ENCODE data around the gene NUPR1. TPM values are rescaled to one million over a fixed set of nuclear protein-coding genes. Genes with fewer than 3 reads are reported as not detected.

NUPR1 gene
- total and polyA plus RNA-seq, 2 of the 13 experiments (the other 11 are each of a cell fraction or from before 2014, with no cell fraction given) = 18.0 to 25.6 TPM

GRCh38 chr16:28511031-28511430 lies 27.7 kb downstream of the NUPR1 start:
- in situ Hi-C loops (cut with HindIII; ENCODE audit: extremely low pct_ligation_motif_present, low pct_unique_long_range_greater_than_20kb) = no loop called here
- DNase-seq (ENCODE audit: low spot score) (no peak), ATAC-seq (no peak), FAIRE-seq (no peak)
- H3K4me1 ChIP-seq (ENCODE audit: insufficient read depth, low read length) = peaks cover 70% of the 10 kb centered on the region
- TF ChIP-seq ZNF607 (CRISPR knock-in tag; IDR thresholded peaks at IDR 0.05; ENCODE audit: borderline replicate concordance) (0 out of 2 replicates have a peak, but pooled peaks have one; percentile 53), TAF15 (IDR thresholded peaks at IDR 0.05; ENCODE audit: low read depth, low read length, poor library complexity, severe bottlenecking) (no peak)
- H3K79me2 ChIP-seq (ENCODE audit: insufficient read depth, low read length) = no peaks in the 10 kb centered on the region
- H4K20me1 ChIP-seq (ENCODE audit: insufficient read depth, low read length) = no peaks in the 10 kb centered on the region
- intact Hi-C loops (cut with micrococcal nuclease; ENCODE audit: unreplicated experiment) = no loop called here
- no peaks in the 10 kb centered on the region for H3K36me3 ChIP-seq (replicated peaks in 1 of 2; ENCODE audit: control insufficient read depth in 1 of 2, insufficient read depth in 2 of 2, low read length in 2 of 2)
- no peak overlapping the region for H3K4me3 ChIP-seq (replicated peaks in 1 of 3; ENCODE audit: insufficient read depth in 1 of 3, low read depth in 2 of 3, low read length in 3 of 3)
- peaks cover 0 to 7% of the 10 kb centered on the region in 2 experiments; a peak in 3 of 5 replicates for H3K27me3 ChIP-seq (ENCODE audit: control insufficient read depth in 1 of 2, insufficient read depth in 2 of 2, low read length in 2 of 2)
- CTCF ChIA-PET (ENCODE audit: low intra/inter-chr PET ratio, low total read pairs) = no interaction called here
- H3K27ac ChIP-seq (ENCODE audit: extremely low read length, insufficient read depth, low read length) = no peak overlapping the region
- POLR2A ChIA-PET = no interaction called here
- H3K4me2 ChIP-seq (ENCODE audit: low read depth, low read length) = peak overlapping the region; percentile 2; the same call in 1 of the 2 replicates
- WGBS (ENCODE audit: low lambda C conversion rate) = 92% methylated on average over 3 of the region's 3 CpGs
- no peak overlapping the region for H3K9ac ChIP-seq (ENCODE audit: insufficient read depth, low read depth, low read length)
- no TSS peak for BruUV-seq (replicated peaks)
- H3K9me3 ChIP-seq (ENCODE audit: low read length) = no peaks in the 10 kb centered on the region
- H2AFZ ChIP-seq (ENCODE audit: low read length) = no peak overlapping the region

DNA sequence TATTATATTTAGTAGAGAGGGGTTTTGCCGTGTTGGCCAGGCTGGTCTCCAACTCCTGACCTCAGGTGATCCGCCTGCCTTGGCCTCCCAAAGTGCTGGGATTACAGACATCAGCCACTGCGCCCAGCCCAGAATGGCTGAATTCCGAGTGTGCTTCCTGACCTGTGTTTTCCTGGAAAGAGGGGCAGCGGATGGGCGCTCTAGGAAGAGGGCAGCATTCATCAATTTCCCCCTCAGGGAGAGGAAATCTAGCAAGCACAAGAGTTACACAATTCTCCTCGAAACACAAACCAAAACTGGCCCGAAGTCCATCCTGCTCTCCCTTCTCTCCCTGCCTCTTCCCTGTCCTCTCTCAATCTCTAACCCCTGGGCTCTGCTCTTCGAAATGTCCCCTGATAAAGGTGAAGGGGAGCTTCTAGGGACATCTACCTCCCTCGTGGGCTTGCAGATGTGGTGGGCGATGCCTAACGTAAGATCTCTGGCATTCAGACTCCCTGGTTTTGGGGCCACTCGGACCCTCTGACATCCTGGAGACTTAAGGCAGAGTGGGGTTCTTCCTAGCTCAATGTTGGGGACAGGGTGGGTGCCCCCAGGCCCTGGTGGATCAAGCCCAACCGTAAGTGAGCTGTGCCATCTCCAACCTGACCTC lies 33.2 kb downstream of the NUPR1 start:
- Histone ChIP-seq H3K9ac (ENCODE audit: insufficient read depth, low read depth, low read length) (peak overlapping the region; percentile 38), H2AFZ (ENCODE audit: low read length) (no peak overlapping the region), H3K79me2 (ENCODE audit: insufficient read depth, low read length) (no peaks in the 10 kb centered on the region), H3K4me3 (replicated peaks in 1 of 3; ENCODE audit: insufficient read depth in 1 of 3, low read depth in 2 of 3, low read length in 3 of 3) (peak overlapping the region in 2 of 3 experiments; percentile 11 to 34; a peak in 3 of 6 replicates), H3K27ac (ENCODE audit: extremely low read length, insufficient read depth, low read length) (no peak overlapping the region), H3K27me3 (ENCODE audit: control insufficient read depth in 1 of 2, insufficient read depth in 2 of 2, low read length in 2 of 2) (peaks cover 0 to 12% of the 10 kb centered on the region in 2 experiments; a peak in 3 of 5 replicates), H4K20me1 (ENCODE audit: insufficient read depth, low read length) (no peaks in the 10 kb centered on the region), H3K4me1 (ENCODE audit: insufficient read depth, low read length) (peaks cover 55% of the 10 kb centered on the region), H3K9me3 (ENCODE audit: low read length) (no peaks in the 10 kb centered on the region), H3K4me2 (ENCODE audit: low read depth, low read length) (peak overlapping the region; percentile 65), H3K36me3 (replicated peaks in 1 of 2; ENCODE audit: control insufficient read depth in 1 of 2, insufficient read depth in 2 of 2, low read length in 2 of 2) (no peaks in the 10 kb centered on the region)
- BruUV-seq (replicated peaks) = no TSS peak
- in situ Hi-C loops (cut with HindIII; ENCODE audit: extremely low pct_ligation_motif_present, low pct_unique_long_range_greater_than_20kb) (no loop called here), intact Hi-C loops (cut with micrococcal nuclease; ENCODE audit: unreplicated experiment) (no loop called here)
- 4% methylated on average over 14 of the region's 14 CpGs for WGBS (ENCODE audit: low lambda C conversion rate)
- POLR2A ChIA-PET = interaction anchor here (0.6 to 1.5 kb wide), 3 partner anchors 13 to 33 kb away, joined by 3 to 5 read pairs (median 3); partner anchors contain the start of gene NUPR1
- FAIRE-seq (peak; percentile 84), ATAC-seq (peak; percentile 64), DNase-seq (ENCODE audit: low spot score) (peak; percentile 81)
- CTCF ChIA-PET (ENCODE audit: low intra/inter-chr PET ratio, low total read pairs) = no interaction called here
- no peak for TF ChIP-seq CAMTA2 (CRISPR knock-in tag; IDR thresholded peaks at IDR 0.05; ENCODE audit: borderline replicate concordance)
- TF ChIP-seq ZNF180 (CRISPR knock-in tag; IDR thresholded peaks at IDR 0.05; ENCODE audit: borderline replicate concordance, low read depth) = no peak
- peak; percentile 76; the same call in 1 of the 2 replicates for TF ChIP-seq HDAC2 (CRISPR knock-in tag; IDR thresholded peaks at IDR 0.05)
- TF ChIP-seq, protein P1, sequence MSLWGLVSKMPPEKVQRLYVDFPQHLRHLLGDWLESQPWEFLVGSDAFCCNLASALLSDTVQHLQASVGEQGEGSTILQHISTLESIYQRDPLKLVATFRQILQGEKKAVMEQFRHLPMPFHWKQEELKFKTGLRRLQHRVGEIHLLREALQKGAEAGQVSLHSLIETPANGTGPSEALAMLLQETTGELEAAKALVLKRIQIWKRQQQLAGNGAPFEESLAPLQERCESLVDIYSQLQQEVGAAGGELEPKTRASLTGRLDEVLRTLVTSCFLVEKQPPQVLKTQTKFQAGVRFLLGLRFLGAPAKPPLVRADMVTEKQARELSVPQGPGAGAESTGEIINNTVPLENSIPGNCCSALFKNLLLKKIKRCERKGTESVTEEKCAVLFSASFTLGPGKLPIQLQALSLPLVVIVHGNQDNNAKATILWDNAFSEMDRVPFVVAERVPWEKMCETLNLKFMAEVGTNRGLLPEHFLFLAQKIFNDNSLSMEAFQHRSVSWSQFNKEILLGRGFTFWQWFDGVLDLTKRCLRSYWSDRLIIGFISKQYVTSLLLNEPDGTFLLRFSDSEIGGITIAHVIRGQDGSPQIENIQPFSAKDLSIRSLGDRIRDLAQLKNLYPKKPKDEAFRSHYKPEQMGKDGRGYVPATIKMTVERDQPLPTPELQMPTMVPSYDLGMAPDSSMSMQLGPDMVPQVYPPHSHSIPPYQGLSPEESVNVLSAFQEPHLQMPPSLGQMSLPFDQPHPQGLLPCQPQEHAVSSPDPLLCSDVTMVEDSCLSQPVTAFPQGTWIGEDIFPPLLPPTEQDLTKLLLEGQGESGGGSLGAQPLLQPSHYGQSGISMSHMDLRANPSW (CRISPR knock-in tag; IDR thresholded peaks at IDR 0.05; ENCODE audit: borderline replicate concordance) = 0 out of 2 replicates have a peak, but pooled peaks have one; percentile 44
- peak; percentile 71; the same call in 1 of the 2 replicates for TF ChIP-seq KAT8 (CRISPR knock-in tag; IDR thresholded peaks at IDR 0.05)
- peak; percentile 69; the same call in 1 of the 2 replicates for TF ChIP-seq FOXK1 (CRISPR knock-in tag; IDR thresholded peaks at IDR 0.05; ENCODE audit: borderline replicate concordance, low read depth)
- no peak for TF ChIP-seq ATRX (CRISPR knock-in tag; IDR thresholded peaks at IDR 0.05; ENCODE audit: borderline replicate concordance)
- no peak for TF ChIP-seq ZNF30 (CRISPR knock-in tag; IDR thresholded peaks at IDR 0.05)
- TF ChIP-seq ZGPAT (CRISPR knock-in tag; IDR thresholded peaks at IDR 0.05) = peak; percentile 79; the same call in 1 of the 2 replicates
- TF ChIP-seq XBP1 (CRISPR knock-in tag; IDR thresholded peaks at IDR 0.05) = 0 out of 2 replicates have a peak, but pooled peaks have one; percentile 23
- peak; percentile 54; the same call in 1 of the 2 replicates for TF ChIP-seq NRL (CRISPR knock-in tag; IDR thresholded peaks at IDR 0.05; ENCODE audit: borderline replicate concordance)
